SU-DHL-6 (cell line): ENCODE data around the gene C3orf18.

Source experiments
- H2AFZ ChIP-seq: fragments of 200-600 bp; sonication (generic); 2 replicates; pipeline ENCODE4 v1.6.1; 2014; ENCODE audit warnings: low read depth, mild to moderate bottlenecking, moderate library complexity, mixed read lengths, antibody characterized with exemption, low read length; ENCODE audit not compliant: severe bottlenecking
- H3F3A ChIP-seq: fragments of 200-600 bp; shearing (Covaris generic); 2 replicates; pipeline ENCODE4 v1.6.0; 2016; ENCODE audit warnings: antibody characterized with exemption, mild to moderate bottlenecking; ENCODE audit not compliant: insufficient read depth
- H3K27ac ChIP-seq: fragments of 200-600 bp; sonication (generic); 2 replicates; pipeline ENCODE4 v1.5.1; 2016; ENCODE audit warnings: low read depth, mild to moderate bottlenecking, low read length, moderate library complexity, mixed read lengths
- H3K27me3 ChIP-seq: fragments of 200-600 bp; sonication (generic), shearing (Covaris generic); 2 replicates; pipeline ENCODE4 v1.6.0; 2014; ENCODE audit warnings: mild to moderate bottlenecking, low read length
- H3K36me3 ChIP-seq: fragments of 200-600 bp; sonication (generic); 2 replicates; pipeline ENCODE4 v1.6.1; 2014; ENCODE audit warnings: mild to moderate bottlenecking, low read length, mixed read lengths
- H3K4me2 ChIP-seq: fragments of 300-600, 200-600 bp; shearing (Covaris generic), sonication (generic); 2 replicates; pipeline ENCODE4 v1.6.0; 2014; ENCODE audit warnings: low read length, low read depth, mild to moderate bottlenecking; ENCODE audit not compliant: poor library complexity, severe bottlenecking
- H3K4me3 ChIP-seq: fragments of 200-600 bp; sonication (generic); 2 replicates; pipeline ENCODE4 v1.5.1; 2014; ENCODE audit warnings: antibody characterized with exemption, low read length, mild to moderate bottlenecking, mixed read lengths; ENCODE audit not compliant: insufficient read depth, poor library complexity, severe bottlenecking
- H3K79me2 ChIP-seq: fragments of 200-600 bp; sonication (generic); 2 replicates; pipeline ENCODE4 v1.6.1; 2014; ENCODE audit warnings: mild to moderate bottlenecking, low read length, moderate library complexity; ENCODE audit not compliant: insufficient read depth
- H3K9ac ChIP-seq: fragments of 200-600 bp; sonication (generic); 2 replicates; pipeline ENCODE4 v1.7.0; 2014; ENCODE audit warnings: mild to moderate bottlenecking, low read length
- H3K9me2 ChIP-seq: fragments of 200-600 bp; sonication (generic); replicated peaks from 2 replicates; pipeline ENCODE4 v1.6.1; 2014; ENCODE audit warnings: low read length; ENCODE audit not compliant: insufficient read depth
- H3K9me3 ChIP-seq: fragments of 200-600 bp; sonication (generic); 2 replicates; pipeline ENCODE4 v1.6.1; 2014; ENCODE audit warnings: low read length, mixed read lengths; ENCODE audit not compliant: insufficient read depth
- H4K20me1 ChIP-seq: fragments of 200-600 bp; sonication (generic); 2 replicates; pipeline ENCODE4 v1.6.1; 2014; ENCODE audit warnings: low read depth, mild to moderate bottlenecking, antibody characterized with exemption, low read length, moderate library complexity, mixed read lengths
- EZH2phosphoT487 ChIP-seq: fragments of 200-600 bp; sonication (generic), shearing (Covaris generic); conservative IDR thresholded peaks from 2 replicates; pipeline ENCODE4 v1.6.1; 2018; ENCODE audit warnings: mild to moderate bottlenecking, antibody characterized with exemption, low read length, moderate library complexity, mixed read lengths
- TF ChIP-seq, protein P1 (sequence below): fragments of 200-600 bp; sonication (generic); IDR thresholded peaks from one replicate; pipeline ENCODE4 v1.5.1; 2017; ENCODE audit warnings: antibody characterized with exemption, mild to moderate bottlenecking, low read length, moderate library complexity; ENCODE audit not compliant: insufficient read depth, poor library complexity, severe bottlenecking

Gene C3orf18

DNA sequence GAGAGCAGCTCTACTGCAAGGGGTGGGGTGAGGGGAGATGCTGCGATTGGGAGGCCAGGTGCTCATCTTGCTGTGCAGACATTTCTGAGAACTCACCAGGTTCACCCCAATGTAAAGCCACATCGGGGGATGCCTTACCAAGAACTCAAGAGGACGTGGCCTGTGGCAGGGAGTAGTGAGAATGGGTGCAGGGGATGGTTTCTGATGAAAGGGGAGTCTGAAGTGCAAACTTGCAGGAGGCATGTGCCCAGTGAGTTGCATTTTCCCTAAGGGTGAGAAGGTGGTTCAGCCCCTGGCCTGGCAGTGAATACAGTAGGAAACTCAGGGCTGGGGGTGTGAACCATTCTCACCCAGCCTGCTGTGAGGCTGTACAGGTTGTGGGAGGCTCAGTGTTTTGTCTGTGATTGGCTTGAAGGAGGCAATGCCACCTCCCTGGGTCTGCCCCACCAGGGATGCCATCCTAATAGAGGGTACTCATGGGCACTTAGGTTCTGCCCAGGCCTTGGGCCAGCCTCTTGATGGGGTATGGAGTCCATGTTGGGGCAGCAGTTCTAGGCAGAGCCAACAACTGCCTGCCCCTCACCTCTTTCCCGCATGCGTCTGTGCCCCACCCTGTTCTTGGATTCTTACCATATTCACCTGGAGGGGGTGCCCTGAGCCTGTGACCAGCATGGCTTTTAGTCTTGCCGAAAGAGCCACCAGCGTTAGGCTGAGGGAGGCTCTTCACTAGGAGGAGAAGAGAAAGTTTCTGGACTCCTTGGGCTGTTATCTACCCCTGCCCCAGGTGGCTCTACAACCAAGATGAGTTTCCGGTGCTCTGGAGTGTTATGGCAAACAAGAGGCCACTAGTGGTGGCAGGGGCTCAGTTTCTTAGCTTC is 6.3 kb upstream of the C3orf18 start:
- Histone ChIP-seq H3K9ac (no peak overlapping the region), H3F3A (peaks cover 6% of the 10 kb centered on the region; the same call in 1 of the 2 replicates), H3K27ac (no peak overlapping the region), H3K4me3 (no peak overlapping the region), H3K9me2 (no peaks in the 10 kb centered on the region), H4K20me1 (no peaks in the 10 kb centered on the region), H3K27me3 (no peaks in the 10 kb centered on the region), H3K79me2 (no peaks in the 10 kb centered on the region), H3K9me3 (no peaks in the 10 kb centered on the region), H2AFZ (no peak overlapping the region), H3K4me2 (no peak overlapping the region), H3K36me3 (no peaks in the 10 kb centered on the region)
- TF ChIP-seq, protein P1, sequence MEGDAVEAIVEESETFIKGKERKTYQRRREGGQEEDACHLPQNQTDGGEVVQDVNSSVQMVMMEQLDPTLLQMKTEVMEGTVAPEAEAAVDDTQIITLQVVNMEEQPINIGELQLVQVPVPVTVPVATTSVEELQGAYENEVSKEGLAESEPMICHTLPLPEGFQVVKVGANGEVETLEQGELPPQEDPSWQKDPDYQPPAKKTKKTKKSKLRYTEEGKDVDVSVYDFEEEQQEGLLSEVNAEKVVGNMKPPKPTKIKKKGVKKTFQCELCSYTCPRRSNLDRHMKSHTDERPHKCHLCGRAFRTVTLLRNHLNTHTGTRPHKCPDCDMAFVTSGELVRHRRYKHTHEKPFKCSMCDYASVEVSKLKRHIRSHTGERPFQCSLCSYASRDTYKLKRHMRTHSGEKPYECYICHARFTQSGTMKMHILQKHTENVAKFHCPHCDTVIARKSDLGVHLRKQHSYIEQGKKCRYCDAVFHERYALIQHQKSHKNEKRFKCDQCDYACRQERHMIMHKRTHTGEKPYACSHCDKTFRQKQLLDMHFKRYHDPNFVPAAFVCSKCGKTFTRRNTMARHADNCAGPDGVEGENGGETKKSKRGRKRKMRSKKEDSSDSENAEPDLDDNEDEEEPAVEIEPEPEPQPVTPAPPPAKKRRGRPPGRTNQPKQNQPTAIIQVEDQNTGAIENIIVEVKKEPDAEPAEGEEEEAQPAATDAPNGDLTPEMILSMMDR, result no peak
- no peak for TF ChIP-seq EZH2phosphoT487

- no peaks in the 10 kb centered on the region for H4K20me1 ChIP-seq
- TF ChIP-seq, protein P1, result no peak
- TF ChIP-seq EZH2phosphoT487, result no peak
- no peak overlapping the region for H3K9ac ChIP-seq
- no peaks in the 10 kb centered on the region for H3K27me3 ChIP-seq
- H3K27ac ChIP-seq, result no peak overlapping the region
- H3K4me2 ChIP-seq, result no peak overlapping the region
- H3K4me3 ChIP-seq, result no peak overlapping the region
- no peaks in the 10 kb centered on the region for H3K9me3 ChIP-seq
- H3K36me3 ChIP-seq, result no peaks in the 10 kb centered on the region
- H3K79me2 ChIP-seq, result no peaks in the 10 kb centered on the region
- no peaks in the 10 kb centered on the region for H3K9me2 ChIP-seq
- peaks cover 6% of the 10 kb centered on the region; the same call in 1 of the 2 replicates for H3F3A ChIP-seq
- H2AFZ ChIP-seq, result no peak overlapping the region
Observed at GRCh38 chr3:50572801-50573371, 5.3 kb upstream of the C3orf18 start.

GRCh38 chr3:50572158-50572557 is 4.6 kb upstream of the C3orf18 start:
- Histone ChIP-seq H3K27ac (no peak overlapping the region), H3K79me2 (no peaks in the 10 kb centered on the region), H4K20me1 (no peaks in the 10 kb centered on the region), H3K9ac (no peak overlapping the region), H3K9me2 (no peaks in the 10 kb centered on the region), H3K4me3 (no peak overlapping the region), H3K27me3 (no peaks in the 10 kb centered on the region), H3K4me2 (no peak overlapping the region), H3K36me3 (no peaks in the 10 kb centered on the region), H3F3A (peaks cover 6% of the 10 kb centered on the region; the same call in 1 of the 2 replicates), H3K9me3 (no peaks in the 10 kb centered on the region), H2AFZ (no peak overlapping the region)
- TF ChIP-seq EZH2phosphoT487, result no peak
- TF ChIP-seq, protein P1, result peak; percentile 31
